SH-SY5Y (cell line): ENCODE results near the gene STX2.

Experiments used
- GATA2 ChIP-seq: IDR thresholded peaks from 2 replicates; pipeline ENCODE4 v1.6.1; 2011; ENCODE audit warnings: mild to moderate bottlenecking, low read depth, low read length
- GATA3 ChIP-seq: IDR thresholded peaks from 2 replicates; pipeline ENCODE4 v1.6.1; 2011; ENCODE audit warnings: low read depth, mild to moderate bottlenecking, low read length, moderate library complexity

Gene STX2

DNA sequence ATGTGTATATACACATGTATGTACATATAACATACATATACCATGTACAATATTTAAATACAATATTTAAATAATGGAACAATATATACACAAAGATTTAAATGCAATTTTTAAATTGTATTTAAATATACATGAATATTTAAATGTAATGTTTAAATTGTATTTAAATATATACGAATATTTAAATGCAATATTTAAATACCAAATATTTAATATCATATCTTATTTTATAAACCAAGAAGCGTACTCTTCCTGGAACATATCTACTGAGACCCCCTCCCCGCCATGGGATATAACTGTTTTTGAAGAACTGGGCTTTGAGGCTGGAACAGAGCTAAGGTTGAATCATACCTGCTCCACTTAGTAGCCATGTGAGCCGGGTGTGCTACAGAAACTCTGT lies 93.1 kb downstream of the STX2 start:
- TF ChIP-seq GATA2 (no peak), GATA3 (no peak)

DNA sequence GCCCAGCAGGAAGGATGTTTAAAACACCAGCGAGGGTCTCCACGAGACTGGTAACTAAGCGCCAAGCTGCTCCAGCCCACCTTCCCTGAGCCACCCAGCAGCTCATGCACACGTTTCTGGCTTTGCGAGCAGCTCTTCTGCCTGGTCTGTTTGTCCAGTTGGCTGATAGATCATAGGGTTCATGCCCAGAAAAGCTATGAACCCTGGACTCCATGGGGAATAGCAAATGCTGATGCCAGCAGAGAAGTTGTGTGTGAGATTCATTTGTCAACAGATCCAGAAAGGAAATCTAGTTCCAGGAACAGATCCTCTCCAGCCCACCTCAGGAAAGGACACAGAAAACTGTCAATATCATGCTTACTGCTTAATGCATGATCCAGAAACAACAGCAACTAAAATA lies 94.8 kb downstream of the STX2 start:
- TF ChIP-seq GATA2 = no peak
- no peak for TF ChIP-seq GATA3

DNA sequence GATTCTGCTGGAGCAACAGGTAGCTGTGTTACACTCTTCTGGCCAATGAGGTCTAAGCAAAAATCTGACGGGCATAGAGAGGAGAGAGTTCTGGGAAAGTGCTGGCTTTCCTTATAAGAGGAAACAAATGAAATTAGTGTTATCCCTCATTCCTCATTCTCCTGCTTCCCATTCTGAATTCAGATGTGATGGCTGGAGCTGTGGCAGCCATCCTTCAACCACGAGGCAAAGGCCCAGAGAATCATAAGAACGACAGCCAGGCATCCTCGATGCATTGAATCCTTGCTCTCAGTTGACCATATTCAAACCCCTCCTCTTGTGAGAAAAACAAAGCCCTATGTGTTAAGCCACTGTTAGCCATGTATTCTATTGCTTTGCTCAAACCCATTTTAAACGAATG lies 95.4 kb downstream of the STX2 start:
- TF ChIP-seq GATA3 (no peak), GATA2 (no peak)

DNA sequence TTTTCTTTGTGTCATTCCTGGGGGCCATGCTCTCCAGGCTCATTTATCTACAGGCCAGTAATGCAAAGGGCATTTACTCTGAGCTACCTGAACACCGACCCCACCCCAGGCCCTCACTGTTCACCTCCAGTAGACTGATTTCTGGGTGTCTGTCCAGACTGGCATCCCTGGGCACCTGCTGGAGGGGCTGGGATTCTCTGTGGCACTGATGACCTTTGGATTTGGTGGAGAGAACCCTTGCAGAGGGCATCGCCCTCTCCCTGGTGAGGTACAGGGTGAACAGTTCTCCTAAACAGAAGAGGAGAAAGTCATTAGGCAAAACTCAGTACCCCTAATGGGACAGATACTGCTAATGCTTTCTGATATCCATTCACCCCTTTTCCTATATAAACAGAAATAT lies 95.9 kb downstream of the STX2 start:
- TF ChIP-seq GATA3 (no peak), GATA2 (no peak)

DNA sequence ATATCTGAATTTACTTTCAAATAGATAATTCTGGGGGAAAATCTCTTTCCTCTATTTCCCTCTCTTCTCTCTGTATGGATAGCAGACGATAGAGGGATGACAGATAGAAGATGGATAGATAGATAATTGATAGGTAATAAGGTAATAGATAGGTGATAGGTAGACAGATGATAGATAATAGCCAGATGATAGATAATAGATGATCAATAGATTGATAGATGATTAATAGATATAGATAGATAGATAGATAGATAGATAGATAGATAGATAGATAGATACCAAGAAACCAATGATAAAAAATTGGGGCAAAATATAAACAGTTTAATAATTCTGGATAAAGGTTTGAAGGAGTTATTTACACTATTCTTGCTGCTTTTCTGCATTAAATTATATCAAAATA lies 96.3 kb downstream of the STX2 start:
- no peak for TF ChIP-seq GATA3
- no peak for TF ChIP-seq GATA2

DNA sequence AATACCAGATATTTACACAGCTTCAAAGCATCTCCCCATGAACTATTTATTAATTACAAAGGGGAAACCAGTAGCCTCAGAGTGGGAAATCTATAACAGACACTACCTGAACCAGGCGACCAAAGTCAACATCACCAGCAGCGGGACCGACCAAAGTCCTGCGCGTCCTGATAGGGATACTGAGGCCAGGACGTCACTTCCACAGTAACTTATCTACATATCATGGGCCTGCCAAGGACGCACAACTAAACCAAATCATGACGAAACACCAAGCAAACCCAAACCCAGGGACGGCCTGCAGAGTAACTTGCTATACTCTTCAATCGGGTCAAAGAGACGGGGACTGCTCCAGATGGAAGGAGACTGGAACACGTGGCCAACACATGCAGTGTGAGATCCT lies 96.9 kb downstream of the STX2 start:
- TF ChIP-seq GATA3 (no peak), GATA2 (no peak)
